Tibial nerve (tissue), 4 donors: ENCODE measurements around the gene SCGN. TPM values are rescaled to one million over a fixed set of nuclear protein-coding genes. Genes with fewer than 3 reads are reported as not detected.

Experiments
- DNase-seq, 2 donors: peaks; one replicate each; pipeline ENCODE4 v3.0.0-alpha.2; 2019; ENCODE audit warnings: low spot score in 2 of 2
- H3K27ac ChIP-seq, 4 donors: fragments of 200-600 bp; sonication (generic) in 3 of 4; one replicate each; pipeline ENCODE4 v1.5.1; 2017 to 2019; ENCODE audit warnings: mild to moderate bottlenecking in 1 of 4
- H3K27me3 ChIP-seq, 2 donors: fragments of 200-600 bp; sonication (generic) in 1 of 2; one replicate each; pipeline versions ENCODE4 v1.5.1 to v1.6.0; 2017 to 2019
- H3K36me3 ChIP-seq, 3 donors: fragments of 200-600 bp; sonication (generic); one replicate each; pipeline ENCODE4 v1.5.1; 2018 to 2019
- H3K4me1 ChIP-seq, 4 donors: fragments of 200-600 bp; sonication (generic) in 3 of 4; one replicate each; pipeline ENCODE4 v1.5.1; 2017 to 2019
- H3K4me3 ChIP-seq, 4 donors: fragments of 200-600 bp; sonication (generic) in 3 of 4; one replicate each; pipeline ENCODE4 v1.5.1; 2017 to 2019; ENCODE audit warnings: mild to moderate bottlenecking in 1 of 4, moderate library complexity in 1 of 4
- H3K9me3 ChIP-seq, 4 donors: fragments of 200-600 bp; sonication (generic) in 3 of 4; one replicate each; pipeline ENCODE4 v1.5.1; 2017 to 2019
- CTCF ChIP-seq, 5 experiments: fragments of 200-600 bp in 3 of 5; fragments of 450-650 bp in 2 of 5; sonication (generic) in 3 of 5; IDR thresholded peaks; one replicate each; pipeline ENCODE4 v1.5.1; 2016 to 2019; ENCODE audit warnings: antibody characterized with exemption in 5 of 5, mild to moderate bottlenecking in 3 of 5, moderate library complexity in 2 of 5
- EP300 ChIP-seq, 2 donors: sonication (generic); formaldehyde crosslinking; IDR thresholded peaks; one replicate each; pipeline ENCODE4 v1.6.1; 2017; ENCODE audit warnings: antibody characterized with exemption in 2 of 2, mild to moderate bottlenecking in 1 of 2
- POLR2A ChIP-seq, 2 donors: fragments of 450-650 bp; IDR thresholded peaks; one replicate each; pipeline ENCODE4 v1.6.1; 2017; ENCODE audit warnings: antibody characterized with exemption in 2 of 2, mild to moderate bottlenecking in 2 of 2, moderate library complexity in 2 of 2
- WGBS, 2 donors: methylation state at CpG; one replicate each; pipeline ENCODE4 v1.1.5; 2018; 5-methylcytosine and 5-hydroxymethylcytosine counted together
- total RNA-seq, 4 donors: library from RNA; depleted of rRNA; stranded (reverse); fragments of >200 nt; gene quantifications; one replicate each; pipeline ENCODE4 v1.1.0, GENCODE V29; 2016

SCGN gene
- total RNA-seq, 4 donors from 2014 or later, result not detected

- TF ChIP-seq EP300 (IDR thresholded peaks at IDR 0.05) (no peak), CTCF (IDR thresholded peaks at IDR 0.05) (no peak), POLR2A (IDR thresholded peaks at IDR 0.05) (no peak)
- Histone ChIP-seq H3K36me3 (no peaks in the 10 kb centered on the region), H3K4me3 (no peak overlapping the region), H3K27ac (no peak overlapping the region), H3K27me3 (no peaks in the 10 kb centered on the region), H3K9me3 (no peaks in the 10 kb centered on the region), H3K4me1 (no peaks in the 10 kb centered on the region)
- WGBS, 2 donors, result 77 to 83% methylated on average over 4 of the region's 4 CpGs
- no peak for DNase-seq
Measured at GRCh38 chr6:25639653-25640052, 12.4 kb upstream of the SCGN start.

- no peaks in the 10 kb centered on the region for H3K27me3 ChIP-seq
- no peak for DNase-seq
- no peaks in the 10 kb centered on the region for H3K36me3 ChIP-seq
- no peak overlapping the region for H3K27ac ChIP-seq
- 90 to 93% methylated on average over 5 of the region's 5 CpGs for WGBS, 2 donors
- H3K9me3 ChIP-seq, result no peaks in the 10 kb centered on the region
- no peaks in the 10 kb centered on the region for H3K4me1 ChIP-seq
- no peak overlapping the region for H3K4me3 ChIP-seq
- TF ChIP-seq POLR2A (IDR thresholded peaks at IDR 0.05) (no peak), CTCF (IDR thresholded peaks at IDR 0.05) (no peak), EP300 (IDR thresholded peaks at IDR 0.05) (no peak)
Measured at GRCh38 chr6:25640446-25640845, 11.6 kb upstream of the SCGN start.

GRCh38 chr6:25640891-25641290 is 11.1 kb upstream of the SCGN start:
- Histone ChIP-seq H3K27ac (no peak overlapping the region), H3K36me3 (no peaks in the 10 kb centered on the region), H3K27me3 (no peaks in the 10 kb centered on the region), H3K4me1 (no peaks in the 10 kb centered on the region), H3K9me3 (peaks cover 0 to 3% (median 0%) of the 10 kb centered on the region in 4 donors), H3K4me3 (no peak overlapping the region)
- TF ChIP-seq POLR2A (IDR thresholded peaks at IDR 0.05), result no peak
- TF ChIP-seq EP300 (IDR thresholded peaks at IDR 0.05), result no peak
- TF ChIP-seq CTCF (IDR thresholded peaks at IDR 0.05), result no peak
- WGBS, 2 donors, result 70 to 73% methylated on average over 4 of the region's 4 CpGs
- DNase-seq, result no peak

GRCh38 chr6:25641377-25641776 is 10.6 kb upstream of the SCGN start:
- WGBS, 2 donors, result 68 to 74% methylated on average over 5 of the region's 5 CpGs
- no peak for TF ChIP-seq CTCF (IDR thresholded peaks at IDR 0.05)
- TF ChIP-seq EP300 (IDR thresholded peaks at IDR 0.05), result no peak
- TF ChIP-seq POLR2A (IDR thresholded peaks at IDR 0.05), result no peak
- H3K9me3 ChIP-seq, result peaks cover 0 to 4% (median 0%) of the 10 kb centered on the region in 4 donors
- no peaks in the 10 kb centered on the region for H3K27me3 ChIP-seq
- H3K4me1 ChIP-seq, result no peaks in the 10 kb centered on the region
- DNase-seq, result no peak
- H3K36me3 ChIP-seq, result no peaks in the 10 kb centered on the region
- no peak overlapping the region for H3K27ac ChIP-seq
- H3K4me3 ChIP-seq, result no peak overlapping the region

GRCh38 chr6:25641940-25642666 is 9.9 kb upstream of the SCGN start:
- WGBS, 2 donors, result 86 to 95% methylated on average over 3 of the region's 3 CpGs

More at GRCh38 chr6:25641940-25642666, 9.9 kb upstream of the SCGN start:
- no peak for DNase-seq
- H3K9me3 ChIP-seq, result peaks cover 0 to 4% (median 0%) of the 10 kb centered on the region in 4 donors
- H3K27me3 ChIP-seq, result no peaks in the 10 kb centered on the region
- H3K36me3 ChIP-seq, result no peaks in the 10 kb centered on the region
- no peaks in the 10 kb centered on the region for H3K4me1 ChIP-seq
- TF ChIP-seq EP300 (IDR thresholded peaks at IDR 0.05) (no peak), CTCF (IDR thresholded peaks at IDR 0.05) (no peak), POLR2A (IDR thresholded peaks at IDR 0.05) (no peak)
- H3K4me3 ChIP-seq, result no peak overlapping the region
- H3K27ac ChIP-seq, result no peak overlapping the region
